IgD-negative memory B cell (primary cell): ENCODE results near the gene LCN1. TPM values are rescaled to one million over a fixed set of nuclear protein-coding genes. Genes with fewer than 3 reads are reported as not detected.

Experiments
- H3K27ac Mint-ChIP-seq, 3 donors: one replicate each; pipeline ENCODE4 v1.8.0; 2020 to 2022; ENCODE audit warnings: mild to moderate bottlenecking in 3 of 3, mixed read lengths in 3 of 3, moderate library complexity in 1 of 3
- H3K27me3 Mint-ChIP-seq: one replicate; pipeline ENCODE4 v1.8.0; 2021; ENCODE audit warnings: mixed read lengths
- H3K36me3 Mint-ChIP-seq: one replicate; pipeline ENCODE4 v1.8.0; 2020; ENCODE audit warnings: mild to moderate bottlenecking, mixed read lengths
- H3K4me1 Mint-ChIP-seq, 3 donors: one replicate each; pipeline ENCODE4 v1.8.0; 2020 to 2022; ENCODE audit warnings: mixed read lengths in 3 of 3, mild to moderate bottlenecking in 1 of 3
- H3K4me3 Mint-ChIP-seq, 4 donors: one replicate each; pipeline ENCODE4 v1.8.0; 2020 to 2022; ENCODE audit warnings: mild to moderate bottlenecking in 4 of 4, mixed read lengths in 4 of 4, moderate library complexity in 3 of 4
- H3K9me3 Mint-ChIP-seq, 3 donors: one replicate each; pipeline ENCODE4 v1.8.0; 2020 to 2021; ENCODE audit warnings: mixed read lengths in 3 of 3, mild to moderate bottlenecking in 1 of 3
- polyA plus RNA-seq: library from polyadenylated mRNA; unstranded; fragments of 300-500 nt; fragmentation: Illumina TruSeq; gene quantifications from one replicate; pipeline ENCODE4 v1.2.3, GENCODE V29; 2021

Gene LCN1
- polyA plus RNA-seq, result not detected

- H3K27ac Mint-ChIP-seq, result no peak within 1 kb of the TSS
- H3K4me1 Mint-ChIP-seq, result peaks cover 0 to 2% (median 0%) of the 10 kb centered on the region in 3 donors
- no peaks in the 10 kb centered on the region for H3K9me3 Mint-ChIP-seq
- H3K27me3 Mint-ChIP-seq, result peaks cover 5% of the 10 kb centered on the region
- H3K36me3 Mint-ChIP-seq, result no peaks in the 10 kb centered on the region
- no peak within 1 kb of the TSS for H3K4me3 Mint-ChIP-seq
Observed at GRCh38 chr9:135520916-135521607, at the start of gene LCN1. Gene LCN1, plus strand, starts transcription at chr9:135521440. Its CDS starts 58 bp downstream, at chr9:135521498.

- H3K36me3 Mint-ChIP-seq, result peaks cover 2% of the 10 kb centered on the region
- H3K27ac Mint-ChIP-seq, result no peak overlapping the region
- H3K9me3 Mint-ChIP-seq, result no peaks in the 10 kb centered on the region
- peaks cover 0 to 3% (median 1%) of the 10 kb centered on the region in 3 donors for H3K4me1 Mint-ChIP-seq
- H3K4me3 Mint-ChIP-seq, result no peak overlapping the region
- peaks cover 21% of the 10 kb centered on the region for H3K27me3 Mint-ChIP-seq
Observed at GRCh38 chr9:135471791-135472640, 49.2 kb upstream of the LCN1 start.

DNA sequence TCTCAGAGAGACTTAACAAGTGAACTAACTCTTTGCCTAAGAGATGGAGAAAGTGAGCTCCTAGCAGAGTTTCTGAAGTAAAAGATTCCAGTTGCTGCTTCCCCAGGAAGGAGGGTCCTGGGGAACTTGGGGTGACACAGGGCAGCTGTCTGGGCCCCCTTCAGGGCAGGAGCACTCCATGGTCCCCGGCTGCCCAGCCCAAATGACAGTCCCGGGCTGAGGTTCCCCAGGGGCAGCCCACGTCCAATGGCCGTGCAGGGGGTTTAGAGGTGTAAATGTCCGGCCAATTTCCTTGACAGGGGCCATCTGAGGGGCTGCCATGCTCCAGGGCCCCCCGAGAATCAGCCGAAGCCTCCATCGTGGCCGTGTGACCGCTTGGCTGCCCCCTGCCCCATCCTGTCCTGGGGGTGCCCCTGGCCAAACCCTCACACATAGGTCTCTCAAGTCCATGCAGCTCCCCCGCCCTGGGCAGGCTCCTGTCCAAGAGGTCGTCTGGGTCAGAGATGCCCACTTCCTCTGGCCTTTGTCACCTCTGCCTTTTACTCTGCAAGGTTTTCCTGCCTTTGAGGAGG lies 47.2 kb upstream of the LCN1 start:
- peaks cover 2% of the 10 kb centered on the region for H3K36me3 Mint-ChIP-seq
- peaks cover 15% of the 10 kb centered on the region for H3K27me3 Mint-ChIP-seq
- H3K9me3 Mint-ChIP-seq, result no peaks in the 10 kb centered on the region
- no peak overlapping the region for H3K27ac Mint-ChIP-seq
- H3K4me1 Mint-ChIP-seq, result peaks cover 6 to 11% (median 7%) of the 10 kb centered on the region in 3 donors
- H3K4me3 Mint-ChIP-seq, result no peak overlapping the region

DNA sequence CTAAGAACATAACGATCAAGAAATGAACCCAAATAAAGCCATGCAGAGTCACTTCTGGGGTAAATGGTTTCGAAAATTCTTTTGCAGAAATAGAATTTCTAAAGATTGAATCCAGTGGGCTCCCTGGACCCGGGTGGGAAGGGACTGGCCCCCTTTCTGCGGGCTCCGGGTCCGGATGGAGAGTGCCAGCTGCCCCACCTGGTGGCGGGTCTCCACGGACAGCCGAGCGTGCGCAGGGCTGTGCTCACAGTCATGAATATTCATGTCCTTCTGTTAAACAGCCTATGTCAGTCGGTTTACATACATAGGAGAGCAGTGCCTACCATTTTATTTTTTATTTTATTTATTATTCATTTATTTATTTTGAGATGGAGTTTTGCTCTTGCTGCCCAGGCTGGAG lies 46.3 kb upstream of the LCN1 start:
- H3K4me3 Mint-ChIP-seq, result no peak overlapping the region

DNA sequence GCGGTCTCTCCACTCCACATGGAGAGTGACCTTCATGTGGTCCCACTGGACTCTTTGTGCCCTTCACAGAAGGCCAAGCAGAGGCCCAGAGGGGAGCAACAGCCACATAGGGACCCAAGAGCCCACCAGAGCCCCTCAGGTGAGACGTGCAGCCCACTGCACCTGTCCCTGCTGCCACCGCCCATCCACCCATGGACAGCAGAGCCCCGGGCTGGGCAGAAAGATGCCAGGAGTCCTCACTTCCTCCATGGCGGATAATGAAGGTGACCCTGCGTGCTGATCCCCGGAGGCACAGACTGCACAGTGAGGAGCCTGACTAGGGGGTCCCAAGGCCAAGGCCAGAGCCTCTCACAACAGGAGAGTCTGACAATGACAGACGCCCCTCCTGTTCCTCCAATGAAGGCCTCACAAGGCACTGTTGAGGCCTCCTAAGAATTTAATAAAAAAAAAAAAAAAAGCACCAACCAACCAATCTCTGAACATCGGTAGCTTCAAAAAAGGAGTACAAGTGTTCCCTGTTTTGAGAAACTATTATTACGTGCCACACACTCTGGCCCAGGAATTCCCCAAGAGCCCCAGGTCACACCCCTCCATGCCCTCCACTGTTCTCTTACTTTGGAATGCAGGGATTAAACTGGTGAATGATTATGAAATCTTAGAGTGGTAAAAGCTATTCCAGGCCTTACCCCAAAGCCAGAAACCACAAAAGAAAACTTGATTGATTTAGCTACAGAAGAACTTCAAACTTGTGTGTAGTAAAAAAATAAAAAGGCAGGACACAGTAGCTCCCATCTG lies 44.5 kb upstream of the LCN1 start:
- Mint-ChIP-seq H3K36me3 (peaks cover 2% of the 10 kb centered on the region), H3K27ac (no peak overlapping the region), H3K9me3 (no peaks in the 10 kb centered on the region), H3K27me3 (peaks cover 2% of the 10 kb centered on the region), H3K4me1 (peaks cover 4 to 12% (median 7%) of the 10 kb centered on the region in 3 donors), H3K4me3 (no peak overlapping the region)

More for the DNA sequence above, 46.3 kb upstream of the LCN1 start:
- H3K9me3 Mint-ChIP-seq, result no peaks in the 10 kb centered on the region
- H3K27me3 Mint-ChIP-seq, result peaks cover 8% of the 10 kb centered on the region
- no peak overlapping the region for H3K27ac Mint-ChIP-seq
- H3K36me3 Mint-ChIP-seq, result peaks cover 2% of the 10 kb centered on the region
- peaks cover 6 to 11% (median 6%) of the 10 kb centered on the region in 3 donors for H3K4me1 Mint-ChIP-seq

- H3K27ac Mint-ChIP-seq, result peak overlapping the region in 1 of 3 donors; percentile 31
- H3K9me3 Mint-ChIP-seq, result no peaks in the 10 kb centered on the region
- peaks cover 6% of the 10 kb centered on the region for H3K27me3 Mint-ChIP-seq
- peak overlapping the region; percentile 88 to 93 (median 92) for H3K4me3 Mint-ChIP-seq
- H3K36me3 Mint-ChIP-seq, result no peaks in the 10 kb centered on the region
- peaks cover 7 to 17% (median 7%) of the 10 kb centered on the region in 3 donors for H3K4me1 Mint-ChIP-seq
Observed at GRCh38 chr9:135478191-135478590, 43.0 kb upstream of the LCN1 start.

- Mint-ChIP-seq H3K4me3 (peak overlapping the region; percentile 88 to 93 (median 92)), H3K9me3 (no peaks in the 10 kb centered on the region), H3K27me3 (peaks cover 12% of the 10 kb centered on the region), H3K27ac (peak overlapping the region in 2 of 3 donors; percentile 53 to 83), H3K4me1 (peaks cover 7 to 17% (median 7%) of the 10 kb centered on the region in 3 donors), H3K36me3 (no peaks in the 10 kb centered on the region)
Observed at GRCh38 chr9:135478829-135479468, 42.3 kb upstream of the LCN1 start.

DNA sequence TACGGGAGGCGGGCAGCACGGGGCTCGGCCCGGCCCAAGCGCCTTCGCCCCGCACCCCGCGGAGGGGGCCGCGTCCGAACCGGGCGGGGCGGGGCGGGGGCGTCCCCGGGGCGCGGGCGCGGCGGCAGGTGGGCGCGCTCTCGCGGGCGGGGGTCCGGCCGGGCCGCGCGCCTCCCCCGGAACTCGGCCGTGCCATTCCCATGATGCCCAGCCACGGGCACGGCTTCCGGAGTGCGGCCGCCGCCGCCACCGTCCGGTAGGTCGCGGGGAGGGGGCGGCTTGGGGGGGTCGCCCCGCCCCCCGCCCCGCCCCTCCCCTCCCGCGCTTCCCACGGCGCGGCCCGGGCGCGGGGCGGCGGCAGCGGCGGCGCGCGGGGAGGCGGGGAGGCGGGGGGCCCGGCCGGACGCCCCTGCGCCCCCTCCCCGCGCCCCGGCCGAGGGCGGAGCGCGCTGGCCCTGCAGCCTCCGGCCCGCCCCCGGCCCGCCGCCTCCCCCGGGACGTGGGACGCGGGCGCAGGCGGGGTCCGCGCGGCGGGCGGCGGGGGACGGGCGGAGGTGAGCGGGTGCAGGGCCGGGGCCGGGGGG lies 41.7 kb upstream of the LCN1 start, which contains the start of gene PPP1R26:
Gene PPP1R26, plus strand, starts transcription at position 314 of the 584 bp plus-strand sequence. CDS start 4,729 bp downstream, outside the sequence.
- Mint-ChIP-seq H3K4me3 (peak within 1 kb of the TSS; percentile 88 to 93 (median 92)), H3K27me3 (peaks cover 15% of the 10 kb centered on the region)

DNA sequence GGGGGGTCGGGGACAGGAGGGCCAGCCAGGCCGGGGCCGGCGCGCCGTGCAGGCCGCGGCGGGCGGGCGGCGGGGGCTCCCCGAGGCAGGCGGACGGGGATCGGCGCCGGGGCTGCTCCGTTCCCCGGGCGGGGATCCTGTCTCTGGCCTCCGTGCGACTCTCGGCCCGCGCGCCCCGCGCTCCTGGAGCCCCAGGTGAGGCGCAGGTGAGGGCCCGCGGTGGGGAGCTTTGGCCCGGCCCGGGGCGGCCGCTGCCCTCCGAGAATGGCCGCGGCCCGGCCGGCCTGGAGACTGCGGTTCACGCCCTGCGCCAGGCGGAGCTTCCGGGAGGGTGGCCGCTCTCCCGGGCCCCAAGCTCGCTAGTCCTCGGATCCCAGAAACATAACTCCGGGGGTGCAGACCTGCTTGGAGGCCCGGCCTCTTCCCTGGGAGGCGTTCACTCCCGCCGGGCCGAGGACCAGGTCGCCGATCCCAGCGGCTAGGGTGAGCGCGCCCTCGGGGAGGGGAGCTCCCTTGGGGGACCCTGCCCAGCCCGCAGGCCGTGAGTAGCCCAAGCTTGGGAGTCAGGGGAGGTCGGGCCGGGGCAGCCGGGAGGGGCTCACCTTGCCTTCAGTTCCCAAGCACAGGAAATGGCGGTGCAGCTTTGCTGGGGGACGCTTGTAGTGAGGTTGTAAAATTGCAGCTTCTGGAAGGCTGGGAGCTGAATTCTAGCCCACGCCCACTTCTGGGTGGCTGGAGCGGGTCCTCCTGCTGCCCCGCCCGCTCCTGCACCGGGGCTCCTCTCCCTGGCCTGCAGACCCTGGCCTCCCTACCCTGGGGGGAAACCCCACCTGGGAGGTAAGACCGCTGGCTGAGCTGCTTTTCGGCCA lies 40.9 kb upstream of the LCN1 start:
- no peaks in the 10 kb centered on the region for H3K36me3 Mint-ChIP-seq
- no peaks in the 10 kb centered on the region for H3K9me3 Mint-ChIP-seq
- H3K4me1 Mint-ChIP-seq, result peaks cover 7 to 17% (median 7%) of the 10 kb centered on the region in 3 donors
- no peak overlapping the region for H3K27ac Mint-ChIP-seq
- peaks cover 15% of the 10 kb centered on the region for H3K27me3 Mint-ChIP-seq
- H3K4me3 Mint-ChIP-seq, result peak overlapping the region; percentile 63 to 81 (median 73)

More for the DNA sequence above, 41.7 kb upstream of the LCN1 start, which contains the start of gene PPP1R26:
- H3K4me1 Mint-ChIP-seq, result peaks cover 7 to 17% (median 7%) of the 10 kb centered on the region in 3 donors
- H3K36me3 Mint-ChIP-seq, result no peaks in the 10 kb centered on the region
- H3K27ac Mint-ChIP-seq, result peak within 1 kb of the TSS in 2 of 3 donors; percentile 53 to 83
- H3K9me3 Mint-ChIP-seq, result no peaks in the 10 kb centered on the region

DNA sequence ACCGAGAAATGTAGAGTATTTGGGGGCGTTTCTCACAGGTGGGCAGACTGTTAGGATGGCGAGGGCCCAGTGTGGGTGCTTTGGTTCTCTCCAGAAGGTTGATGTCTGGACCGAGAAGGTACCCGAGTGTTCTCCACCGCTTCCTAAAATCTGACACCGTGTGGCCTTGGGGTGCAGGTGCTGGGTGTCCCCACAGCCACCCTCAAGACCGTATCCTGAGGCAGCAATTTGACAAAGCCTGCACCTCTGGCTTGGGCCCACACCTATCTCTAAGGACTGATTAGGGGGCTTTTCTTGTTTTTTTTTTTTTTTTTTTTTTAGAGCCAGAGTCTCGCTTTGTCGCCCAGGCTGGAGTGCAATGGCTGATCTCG lies 40.3 kb upstream of the LCN1 start:
- peak overlapping the region; percentile 63 to 81 (median 73) for H3K4me3 Mint-ChIP-seq
- no peaks in the 10 kb centered on the region for H3K9me3 Mint-ChIP-seq
- no peak overlapping the region for H3K27ac Mint-ChIP-seq
- H3K4me1 Mint-ChIP-seq, result peaks cover 7 to 17% (median 7%) of the 10 kb centered on the region in 3 donors
- no peaks in the 10 kb centered on the region for H3K36me3 Mint-ChIP-seq
- H3K27me3 Mint-ChIP-seq, result peaks cover 15% of the 10 kb centered on the region

DNA sequence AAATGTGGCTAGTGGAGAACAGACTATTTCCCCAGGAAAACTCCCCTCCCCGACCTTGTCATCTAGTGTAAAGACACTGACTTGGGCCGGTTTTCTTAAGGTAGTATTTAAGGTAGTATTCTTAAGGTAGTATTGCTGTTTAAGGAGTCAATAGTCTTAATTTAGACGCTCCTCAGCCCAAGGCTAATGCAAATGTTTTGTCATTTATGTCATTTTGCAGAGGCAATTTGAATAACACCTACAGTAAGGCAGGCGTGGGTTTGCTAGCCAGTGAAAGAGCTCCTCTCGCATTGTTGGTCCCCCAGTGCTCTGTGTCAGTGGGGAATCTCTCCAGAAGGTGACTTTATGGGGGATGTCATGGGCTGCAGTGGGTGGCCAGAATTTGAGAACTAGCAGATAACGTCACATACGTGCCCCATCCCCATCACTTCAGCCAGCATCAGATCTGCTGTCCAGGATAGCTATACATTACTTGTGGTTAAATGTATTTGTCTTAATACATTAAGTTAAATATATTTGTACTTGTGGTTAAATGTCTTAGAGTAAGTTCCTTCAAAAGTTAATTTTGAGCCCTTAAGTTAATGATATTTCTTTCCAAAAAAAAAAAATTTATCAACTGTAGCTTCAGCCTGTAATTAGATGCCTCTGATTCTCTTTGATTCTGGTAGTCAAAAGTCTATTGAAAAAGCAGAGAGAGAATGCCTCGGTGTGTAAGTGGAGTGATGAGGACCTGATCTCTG lies 39.1 kb upstream of the LCN1 start:
- H3K27ac Mint-ChIP-seq, result no peak overlapping the region
- peak overlapping the region in 2 of 4 donors; percentile 45 to 82 for H3K4me3 Mint-ChIP-seq
- H3K4me1 Mint-ChIP-seq, result peaks cover 7 to 17% (median 7%) of the 10 kb centered on the region in 3 donors
- H3K9me3 Mint-ChIP-seq, result no peaks in the 10 kb centered on the region
- H3K27me3 Mint-ChIP-seq, result peaks cover 15% of the 10 kb centered on the region
- no peaks in the 10 kb centered on the region for H3K36me3 Mint-ChIP-seq

DNA sequence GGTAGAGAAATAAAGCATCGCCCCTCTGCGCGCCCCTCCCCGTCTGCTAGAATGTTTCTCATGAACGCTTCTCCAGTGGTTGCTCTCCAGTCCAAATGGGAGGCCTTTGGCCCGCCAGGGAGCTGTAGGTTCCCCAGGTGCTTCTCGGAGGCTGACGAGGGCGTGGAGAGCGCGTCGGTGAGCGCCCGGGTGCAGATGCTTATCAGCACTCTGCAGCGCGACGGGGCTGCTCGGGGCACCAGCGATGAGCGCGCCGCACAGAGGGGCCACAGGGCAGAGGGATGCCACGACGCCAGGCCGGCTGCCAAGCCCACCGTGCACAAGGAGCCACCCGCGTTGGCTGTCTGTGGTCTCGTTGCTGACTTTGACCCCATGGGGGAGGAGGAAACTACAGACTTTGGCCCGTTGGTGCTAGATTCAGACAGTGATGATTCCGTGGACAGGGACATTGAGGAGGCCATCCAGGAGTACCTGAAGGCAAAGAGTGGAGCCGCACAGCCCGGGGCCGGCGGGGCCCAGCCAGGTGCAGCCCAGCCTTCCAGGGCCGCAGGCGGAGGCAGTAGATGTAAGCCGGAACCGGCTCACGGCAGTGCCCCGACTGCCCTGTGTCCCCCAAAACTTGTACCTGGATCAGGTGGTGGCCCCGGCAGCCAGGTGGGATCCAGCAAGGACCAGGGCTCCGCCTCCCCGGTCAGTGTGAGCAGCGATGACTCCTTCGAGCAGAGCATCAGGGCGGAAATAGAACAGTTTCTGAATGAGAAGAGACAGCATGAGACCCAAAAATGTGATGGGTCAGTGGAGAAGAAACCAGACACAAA lies 36.6 kb upstream of the LCN1 start:
- H3K4me1 Mint-ChIP-seq, result peaks cover 1 to 6% (median 3%) of the 10 kb centered on the region in 3 donors
- no peaks in the 10 kb centered on the region for H3K36me3 Mint-ChIP-seq
- no peaks in the 10 kb centered on the region for H3K9me3 Mint-ChIP-seq
- H3K4me3 Mint-ChIP-seq, result no peak overlapping the region
- no peak overlapping the region for H3K27ac Mint-ChIP-seq
- peaks cover 14% of the 10 kb centered on the region for H3K27me3 Mint-ChIP-seq
